Measurements from ENCODE around the gene GNL1. TPM values are rescaled to one million over a fixed set of nuclear protein-coding genes. Genes with fewer than 3 reads are reported as not detected.

The GNL1 gene
- total RNA-seq, 4 donors from 2014 or later = 26.6 to 40.4 (median 33.8) TPM

- Histone ChIP-seq H3K4me3 (no peak overlapping the region), H3K27me3 (no peaks in the 10 kb centered on the region), H3K27ac (peak overlapping the region; percentile 2 to 62 (median 28)), H3K9me3 (no peaks in the 10 kb centered on the region), H3K36me3 (peaks cover 0 to 17% (median 0%) of the 10 kb centered on the region in 3 donors), H3K4me1 (peaks cover 0 to 14% (median 2%) of the 10 kb centered on the region in 4 donors)
- DNase-seq = no peak
- TF ChIP-seq, protein P1, sequence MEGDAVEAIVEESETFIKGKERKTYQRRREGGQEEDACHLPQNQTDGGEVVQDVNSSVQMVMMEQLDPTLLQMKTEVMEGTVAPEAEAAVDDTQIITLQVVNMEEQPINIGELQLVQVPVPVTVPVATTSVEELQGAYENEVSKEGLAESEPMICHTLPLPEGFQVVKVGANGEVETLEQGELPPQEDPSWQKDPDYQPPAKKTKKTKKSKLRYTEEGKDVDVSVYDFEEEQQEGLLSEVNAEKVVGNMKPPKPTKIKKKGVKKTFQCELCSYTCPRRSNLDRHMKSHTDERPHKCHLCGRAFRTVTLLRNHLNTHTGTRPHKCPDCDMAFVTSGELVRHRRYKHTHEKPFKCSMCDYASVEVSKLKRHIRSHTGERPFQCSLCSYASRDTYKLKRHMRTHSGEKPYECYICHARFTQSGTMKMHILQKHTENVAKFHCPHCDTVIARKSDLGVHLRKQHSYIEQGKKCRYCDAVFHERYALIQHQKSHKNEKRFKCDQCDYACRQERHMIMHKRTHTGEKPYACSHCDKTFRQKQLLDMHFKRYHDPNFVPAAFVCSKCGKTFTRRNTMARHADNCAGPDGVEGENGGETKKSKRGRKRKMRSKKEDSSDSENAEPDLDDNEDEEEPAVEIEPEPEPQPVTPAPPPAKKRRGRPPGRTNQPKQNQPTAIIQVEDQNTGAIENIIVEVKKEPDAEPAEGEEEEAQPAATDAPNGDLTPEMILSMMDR (IDR thresholded peaks at IDR 0.05) = no peak
- no peak for TF ChIP-seq POLR2A (IDR thresholded peaks at IDR 0.05)
These were observed 13.4 kb downstream of the GNL1 start for GRCh38 chr6:30542915-30543314.

- peak overlapping the region; percentile 2 to 62 (median 32) for H3K27ac ChIP-seq
- TF ChIP-seq POLR2A (IDR thresholded peaks at IDR 0.05) = no peak
- TF ChIP-seq, protein P1 (IDR thresholded peaks at IDR 0.05) = no peak
- DNase-seq = peak in 1 of 3 donors; percentile 47
- peak overlapping the region in 2 of 4 donors; percentile 16 to 30 for H3K4me3 ChIP-seq
- no peaks in the 10 kb centered on the region for H3K9me3 ChIP-seq
- no peaks in the 10 kb centered on the region for H3K27me3 ChIP-seq
- H3K4me1 ChIP-seq = peaks cover 0 to 14% (median 2%) of the 10 kb centered on the region in 4 donors
- H3K36me3 ChIP-seq = peaks cover 0 to 17% (median 0%) of the 10 kb centered on the region in 3 donors
These were observed 13.9 kb downstream of the GNL1 start for GRCh38 chr6:30542404-30542725.

GRCh38 chr6:30541515-30542403 lies 14.5 kb downstream of the GNL1 start:
- TF ChIP-seq, protein P1 (IDR thresholded peaks at IDR 0.05) = peak; percentile 91 to 98 (median 94)
- no peak for TF ChIP-seq POLR2A (IDR thresholded peaks at IDR 0.05)
- Histone ChIP-seq H3K36me3 (peaks cover 0 to 11% (median 0%) of the 10 kb centered on the region in 3 donors), H3K27me3 (no peaks in the 10 kb centered on the region), H3K4me1 (peaks cover 0 to 14% (median 2%) of the 10 kb centered on the region in 4 donors), H3K9me3 (no peaks in the 10 kb centered on the region), H3K4me3 (peak overlapping the region; percentile 16 to 40 (median 34)), H3K27ac (peak overlapping the region in 3 of 4 donors; percentile 13 to 62 (median 22))
- DNase-seq = peak; percentile 81 to 93 (median 84)

GRCh38 chr6:30537931-30538330 lies 18.4 kb downstream of the GNL1 start:
- no peak for TF ChIP-seq POLR2A (IDR thresholded peaks at IDR 0.05)
- TF ChIP-seq, protein P1 (IDR thresholded peaks at IDR 0.05) = no peak
- Histone ChIP-seq H3K4me3 (no peak overlapping the region), H3K4me1 (peaks cover 0 to 14% (median 2%) of the 10 kb centered on the region in 4 donors), H3K9me3 (no peaks in the 10 kb centered on the region), H3K27me3 (no peaks in the 10 kb centered on the region), H3K27ac (no peak overlapping the region), H3K36me3 (no peaks in the 10 kb centered on the region)
- DNase-seq = no peak

GRCh38 chr6:30533460-30534294 lies 22.6 kb downstream of the GNL1 start:
- TF ChIP-seq, protein P1 (IDR thresholded peaks at IDR 0.05) = no peak
- TF ChIP-seq POLR2A (IDR thresholded peaks at IDR 0.05) = no peak
- Histone ChIP-seq H3K27me3 (no peaks in the 10 kb centered on the region), H3K4me1 (peaks cover 0 to 9% (median 3%) of the 10 kb centered on the region in 4 donors), H3K9me3 (no peaks in the 10 kb centered on the region), H3K4me3 (peak overlapping the region in 1 of 4 donors; percentile 20), H3K36me3 (no peaks in the 10 kb centered on the region), H3K27ac (peak overlapping the region in 3 of 4 donors; percentile 29 to 72 (median 44))
- no peak for DNase-seq
